Mucosa of rectum (tissue), 2 donors: ENCODE results near the gene P2RY8.
"Not testable (repeated sequence)": the region's sequence is repeated elsewhere in the genome, so short reads cannot be mapped to it uniquely, and the experiment has no call there.

Experiments
- H3K27ac ChIP-seq, 2 donors: one replicate each; pipeline ENCODE4 v1.7.0; 2013; ENCODE audit warnings: inconsistent platforms in 2 of 2, low read depth in 2 of 2, low read length in 2 of 2
- H3K27me3 ChIP-seq, 2 donors: one replicate each; pipeline ENCODE4 v1.7.0; 2013; ENCODE audit warnings: low read length in 2 of 2; ENCODE audit not compliant: control insufficient read depth in 2 of 2, insufficient read depth in 2 of 2
- H3K36me3 ChIP-seq, 2 donors: one replicate each; pipeline ENCODE4 v1.7.0; 2013; ENCODE audit warnings: low read length in 2 of 2; ENCODE audit not compliant: control insufficient read depth in 2 of 2, insufficient read depth in 2 of 2
- H3K4me1 ChIP-seq, 2 donors: one replicate each; pipeline ENCODE4 v1.7.0; 2013; ENCODE audit warnings: low read length in 2 of 2, mild to moderate bottlenecking in 1 of 2; ENCODE audit not compliant: control insufficient read depth in 2 of 2, insufficient read depth in 2 of 2
- H3K4me3 ChIP-seq, 2 donors: one replicate each; pipeline ENCODE4 v1.7.0; 2013; ENCODE audit warnings: low read length in 2 of 2
- H3K9ac ChIP-seq, 2 donors: one replicate each; pipeline ENCODE4 v1.7.0; 2013; ENCODE audit warnings: low read length in 2 of 2, low read depth in 1 of 2, mild to moderate bottlenecking in 1 of 2
- H3K9me3 ChIP-seq, 2 donors: one replicate each; pipeline ENCODE4 v1.7.0; 2013; ENCODE audit warnings: low read length in 2 of 2; ENCODE audit not compliant: control insufficient read depth in 2 of 2
- donor health status: healthy.
- donor health status: Normal muscosa, but diverticular disease.

P2RY8 gene

GRCh38 chrX:1453395-1453783 is 83.6 kb downstream of the P2RY8 start:
- no peaks in the 10 kb centered on the region for H3K36me3 ChIP-seq
- no peaks in the 10 kb centered on the region for H3K27me3 ChIP-seq
- peak overlapping the region; percentile 92 to 96 for H3K27ac ChIP-seq
- H3K4me3 ChIP-seq = peak overlapping the region; percentile 70 to 74
- H3K4me1 ChIP-seq = peaks cover 5 to 6% of the 10 kb centered on the region in 2 donors
- peak overlapping the region in 1 of 2 donors; percentile 73 for H3K9ac ChIP-seq
- H3K9me3 ChIP-seq = no peaks in the 10 kb centered on the region

GRCh38 chrX:1452516-1453394 is 84.2 kb downstream of the P2RY8 start, which contains the start of gene ASMTL:
ASMTL (minus strand) TSS chrX:1452909; CDS start chrX:1452840, 69 bp downstream.
- H3K27ac ChIP-seq = peak within 1 kb of the TSS; percentile 92 to 96
- H3K4me3 ChIP-seq = peak within 1 kb of the TSS; percentile 80 to 82
- no peaks in the 10 kb centered on the region for H3K9me3 ChIP-seq
- H3K27me3 ChIP-seq = no peaks in the 10 kb centered on the region
- no peaks in the 10 kb centered on the region for H3K36me3 ChIP-seq
- H3K4me1 ChIP-seq = peaks cover 5 to 6% of the 10 kb centered on the region in 2 donors
- H3K9ac ChIP-seq = peak within 1 kb of the TSS; percentile 60 to 79

- Histone ChIP-seq H3K9ac (peak overlapping the region; percentile 60 to 79), H3K27me3 (no peaks in the 10 kb centered on the region), H3K9me3 (no peaks in the 10 kb centered on the region), H3K27ac (peak overlapping the region; percentile 79 to 83), H3K4me1 (peaks cover 5 to 6% of the 10 kb centered on the region in 2 donors), H3K4me3 (peak overlapping the region; percentile 80 to 82), H3K36me3 (no peaks in the 10 kb centered on the region)
Measured at GRCh38 chrX:1451661-1452515, 85.1 kb downstream of the P2RY8 start.

GRCh38 chrX:1451251-1451660 is 85.7 kb downstream of the P2RY8 start:
- Histone ChIP-seq H3K36me3 (no peaks in the 10 kb centered on the region), H3K27ac (no peak overlapping the region), H3K4me3 (no peak overlapping the region), H3K27me3 (no peaks in the 10 kb centered on the region), H3K9ac (no peak overlapping the region), H3K4me1 (peaks cover 5 to 6% of the 10 kb centered on the region in 2 donors), H3K9me3 (no peaks in the 10 kb centered on the region)

GRCh38 chrX:1450361-1451161 is 86.4 kb downstream of the P2RY8 start:
- no peaks in the 10 kb centered on the region for H3K27me3 ChIP-seq
- no peak overlapping the region for H3K27ac ChIP-seq
- peaks cover 5 to 6% of the 10 kb centered on the region in 2 donors for H3K4me1 ChIP-seq
- no peaks in the 10 kb centered on the region for H3K9me3 ChIP-seq
- no peak overlapping the region for H3K9ac ChIP-seq
- H3K4me3 ChIP-seq = no peak overlapping the region
- no peaks in the 10 kb centered on the region for H3K36me3 ChIP-seq

GRCh38 chrX:1449823-1450149 is 87.2 kb downstream of the P2RY8 start:
- no peak overlapping the region for H3K9ac ChIP-seq
- H3K27ac ChIP-seq = no peak overlapping the region
- no peak overlapping the region for H3K4me3 ChIP-seq
- peaks cover 0 to 2% of the 10 kb centered on the region in 2 donors for H3K36me3 ChIP-seq
- no peaks in the 10 kb centered on the region for H3K9me3 ChIP-seq
- H3K4me1 ChIP-seq = peaks cover 5 to 6% of the 10 kb centered on the region in 2 donors
- no peaks in the 10 kb centered on the region for H3K27me3 ChIP-seq

- Histone ChIP-seq H3K4me3 (no peak overlapping the region), H3K27ac (no peak overlapping the region), H3K9me3 (no peaks in the 10 kb centered on the region), H3K9ac (no peak overlapping the region), H3K36me3 (peaks cover 0 to 6% of the 10 kb centered on the region in 2 donors), H3K27me3 (no peaks in the 10 kb centered on the region), H3K4me1 (peaks cover 5 to 6% of the 10 kb centered on the region in 2 donors)
Measured at GRCh38 chrX:1449036-1449822, 87.8 kb downstream of the P2RY8 start.

- H3K27ac ChIP-seq, H3K9ac ChIP-seq, H3K4me1 ChIP-seq, H3K36me3 ChIP-seq, H3K9me3 ChIP-seq, H3K4me3 ChIP-seq, H3K27me3 ChIP-seq: not testable (repeated sequence)
Measured at GRCh38 chrX:1448573-1449001, 88.4 kb downstream of the P2RY8 start.

GRCh38 chrX:1447969-1448572 is 88.9 kb downstream of the P2RY8 start:
- H3K27me3 ChIP-seq = not testable (repeated sequence)

More at GRCh38 chrX:1447969-1448572, 88.9 kb downstream of the P2RY8 start:
- not testable (repeated sequence) for H3K9ac ChIP-seq, H3K9me3 ChIP-seq, H3K4me1 ChIP-seq, H3K27ac ChIP-seq, H3K36me3 ChIP-seq, H3K4me3 ChIP-seq
